Activated CD4-positive, CD25-positive, alpha-beta regulatory T cell treated with anti-CD3 and anti-CD28 coated beads, Interleukin-2, amount 50 U/mL, for 16 hours (primary cell): Measurements from ENCODE around the gene SLC30A7.

Experiments
- DNase-seq: peaks from one replicate; pipeline ENCODE4 v3.0.0-alpha.2; 2020; ENCODE audit warnings: low read depth, low spot score

The SLC30A7 gene

DNA sequence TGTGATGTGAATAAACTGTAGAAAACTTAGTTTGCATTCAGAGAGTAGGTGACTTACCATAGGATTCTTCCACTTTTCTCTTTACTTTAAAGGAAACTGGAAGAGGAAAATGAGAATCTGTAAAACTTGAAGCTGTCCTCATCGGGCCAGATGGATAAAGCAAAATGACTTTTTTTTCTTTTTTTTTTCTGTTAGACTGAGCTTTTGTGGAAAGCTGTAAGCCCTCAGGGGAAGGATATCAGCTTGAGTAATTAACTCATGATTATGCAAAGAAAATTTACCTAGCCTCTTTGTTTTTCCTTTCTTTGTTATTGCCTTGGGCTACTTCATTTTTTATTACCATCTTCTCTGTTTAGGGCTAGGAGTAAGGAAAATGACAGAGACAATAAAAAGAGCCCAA is 76.3 kb downstream of the SLC30A7 start:
- no peak for DNase-seq

DNA sequence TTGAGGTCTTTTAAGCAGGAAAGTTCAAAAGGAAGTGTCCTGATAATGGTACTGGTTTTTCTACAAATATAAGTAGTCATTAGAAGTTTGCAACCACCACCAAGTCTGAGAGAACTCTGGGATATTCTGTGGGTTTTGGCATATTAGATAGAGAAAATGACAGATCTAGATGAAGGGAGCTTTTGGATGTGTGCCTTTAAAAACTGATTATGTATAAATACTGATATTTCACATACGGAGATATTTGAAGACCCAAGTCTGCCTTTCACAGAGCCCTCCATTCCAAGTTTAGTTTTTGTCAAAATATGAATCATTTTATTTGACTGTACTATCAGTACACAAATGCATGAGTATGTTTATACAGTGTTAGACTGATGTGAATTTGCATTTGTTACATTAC is 81.0 kb downstream of the SLC30A7 start:
- no peak for DNase-seq

DNA sequence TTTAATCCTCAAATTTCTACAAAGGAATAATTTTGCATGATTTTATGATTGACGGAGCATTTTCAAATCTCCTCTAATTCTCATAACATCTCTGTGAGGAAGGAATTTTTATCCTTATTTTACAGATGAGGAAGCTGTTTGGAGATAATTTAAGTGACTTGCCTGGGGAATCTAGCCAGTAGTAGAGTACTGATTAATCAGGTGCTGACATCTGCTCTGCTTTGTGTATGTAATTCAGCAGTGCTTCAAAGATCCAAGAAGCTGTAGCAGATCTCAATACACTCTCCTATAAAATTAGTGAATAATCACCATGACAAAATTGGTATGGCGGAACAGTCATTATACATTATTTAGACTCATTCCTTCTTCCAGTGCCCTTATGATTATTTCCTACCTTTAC is 83.7 kb downstream of the SLC30A7 start:
- DNase-seq: no peak

DNA sequence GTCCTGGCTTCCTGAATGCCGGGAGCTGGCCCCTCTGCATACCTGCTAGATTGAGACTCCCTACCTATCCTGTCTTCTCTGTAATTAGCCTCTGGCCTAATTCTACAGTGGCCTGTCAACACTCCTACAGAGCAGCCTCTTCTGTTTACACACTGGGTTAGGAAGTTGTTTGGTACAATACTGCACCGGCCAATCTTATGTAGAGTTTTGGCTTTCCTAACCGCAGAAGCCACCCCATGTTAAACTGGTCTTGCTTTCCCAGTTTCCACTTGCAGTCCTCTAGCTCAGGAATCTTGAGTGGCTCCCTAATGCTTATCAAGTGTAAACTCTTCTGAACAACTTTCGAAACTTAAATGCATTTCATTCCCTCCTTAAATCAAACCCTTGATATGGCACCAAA is 86.9 kb downstream of the SLC30A7 start:
- no peak for DNase-seq

DNA sequence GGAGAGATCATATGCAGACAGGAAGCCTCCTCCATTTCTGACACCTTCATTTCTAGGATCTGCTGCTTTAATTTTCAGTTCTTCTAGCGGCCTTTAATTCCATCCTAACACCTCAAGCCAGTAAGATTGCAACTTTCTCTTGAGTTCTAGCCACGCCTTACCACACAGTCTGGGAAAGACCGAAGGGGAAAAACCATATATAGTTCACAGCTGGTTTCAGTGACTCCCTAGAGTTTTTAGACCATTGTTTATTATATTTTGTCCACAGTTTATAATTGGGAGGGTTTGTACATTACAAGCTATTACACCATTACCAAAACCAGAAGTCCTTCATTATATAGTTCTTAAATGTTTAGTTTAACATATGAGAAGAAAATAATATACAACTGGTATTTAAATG is 92.2 kb downstream of the SLC30A7 start:
- no peak for DNase-seq

DNA sequence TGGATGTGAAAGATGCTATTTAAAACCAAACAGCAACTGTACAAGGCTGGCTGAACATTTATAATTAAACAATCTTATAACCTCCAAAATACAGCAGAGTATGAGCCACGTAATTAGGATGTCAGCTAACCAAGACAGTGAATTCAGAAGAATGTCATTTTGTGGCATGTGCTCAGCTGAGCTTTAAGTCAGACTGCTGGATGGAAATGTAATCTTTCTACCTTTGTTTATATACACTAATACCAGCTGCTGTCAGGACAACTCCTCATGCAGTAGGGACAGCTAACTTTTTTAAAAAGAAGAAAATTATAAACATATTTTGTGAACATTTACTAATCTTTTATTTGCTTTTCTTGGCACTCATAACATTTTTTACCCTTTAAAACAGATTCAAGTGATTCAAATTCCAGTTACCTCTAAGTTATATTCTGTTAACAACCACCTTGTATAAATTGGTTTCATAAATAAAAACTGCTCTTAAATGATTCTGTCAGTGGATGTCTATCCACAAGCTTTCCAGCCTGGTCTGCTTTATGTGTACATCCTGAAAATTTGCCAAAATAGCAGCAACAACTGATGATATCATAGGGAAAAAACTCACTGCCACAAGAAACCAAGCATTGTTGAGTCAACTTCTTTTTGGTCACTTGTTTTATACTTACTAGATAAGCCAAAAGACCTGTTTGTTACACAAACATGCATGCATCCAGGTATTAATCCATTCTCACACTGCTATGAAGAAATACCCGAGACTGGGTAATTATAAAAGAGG is 93.6 kb downstream of the SLC30A7 start:
- DNase-seq: no peak

DNA sequence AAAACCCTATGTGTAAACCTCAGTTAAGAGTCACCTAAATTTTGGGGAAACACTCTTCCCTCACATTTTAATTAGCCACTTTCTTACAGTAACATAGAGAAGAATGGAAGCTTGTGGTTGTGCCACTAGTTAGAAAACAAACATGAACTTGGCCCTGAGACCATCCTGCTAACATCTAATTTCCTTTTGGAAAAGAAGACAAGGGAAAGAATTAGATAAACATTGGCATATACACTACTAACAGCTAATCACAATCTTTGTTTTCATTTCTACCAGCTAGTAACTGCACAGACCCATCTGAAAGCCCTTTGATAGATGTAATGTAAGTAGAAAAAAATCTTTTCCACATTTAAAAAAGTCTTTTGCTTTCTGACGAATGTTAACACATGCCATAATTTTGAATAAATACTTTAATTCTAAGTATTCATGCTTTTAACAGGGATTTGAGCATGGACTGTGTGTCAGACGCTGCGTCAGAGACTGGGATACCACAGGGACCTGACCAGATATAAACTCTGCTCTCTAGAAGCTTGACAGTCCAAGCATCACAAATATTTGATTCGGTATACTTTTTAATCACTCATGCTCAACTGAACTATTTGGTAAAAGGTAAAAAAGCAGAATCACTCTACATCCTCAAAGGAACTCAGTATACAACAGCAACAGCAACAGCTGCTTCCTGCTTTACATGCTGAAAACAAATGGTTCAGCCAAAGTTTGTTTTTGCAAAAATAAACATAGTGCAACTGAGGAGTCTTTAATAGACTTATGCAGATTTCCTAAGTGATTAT is 99.5 kb downstream of the SLC30A7 start:
- DNase-seq: no peak

DNA sequence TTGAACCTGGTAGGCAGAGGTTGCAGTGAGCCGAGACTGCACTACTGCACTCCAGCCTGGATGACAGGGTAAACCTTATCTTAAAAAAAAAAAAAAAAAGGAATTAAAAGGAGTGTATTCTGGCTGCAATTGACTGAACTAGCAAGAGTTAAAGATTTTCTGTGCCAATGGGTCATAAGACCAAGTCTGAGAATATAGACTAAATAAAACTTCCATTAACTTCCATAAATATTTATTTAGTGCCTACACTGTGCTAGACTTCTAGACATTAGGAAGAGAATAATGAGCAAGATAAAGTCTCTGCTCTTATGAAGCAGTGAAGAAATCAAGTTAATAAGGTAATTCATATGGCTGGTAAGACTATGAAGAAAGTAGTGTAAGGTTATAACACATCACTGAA is 102.5 kb downstream of the SLC30A7 start:
- no peak for DNase-seq

DNA sequence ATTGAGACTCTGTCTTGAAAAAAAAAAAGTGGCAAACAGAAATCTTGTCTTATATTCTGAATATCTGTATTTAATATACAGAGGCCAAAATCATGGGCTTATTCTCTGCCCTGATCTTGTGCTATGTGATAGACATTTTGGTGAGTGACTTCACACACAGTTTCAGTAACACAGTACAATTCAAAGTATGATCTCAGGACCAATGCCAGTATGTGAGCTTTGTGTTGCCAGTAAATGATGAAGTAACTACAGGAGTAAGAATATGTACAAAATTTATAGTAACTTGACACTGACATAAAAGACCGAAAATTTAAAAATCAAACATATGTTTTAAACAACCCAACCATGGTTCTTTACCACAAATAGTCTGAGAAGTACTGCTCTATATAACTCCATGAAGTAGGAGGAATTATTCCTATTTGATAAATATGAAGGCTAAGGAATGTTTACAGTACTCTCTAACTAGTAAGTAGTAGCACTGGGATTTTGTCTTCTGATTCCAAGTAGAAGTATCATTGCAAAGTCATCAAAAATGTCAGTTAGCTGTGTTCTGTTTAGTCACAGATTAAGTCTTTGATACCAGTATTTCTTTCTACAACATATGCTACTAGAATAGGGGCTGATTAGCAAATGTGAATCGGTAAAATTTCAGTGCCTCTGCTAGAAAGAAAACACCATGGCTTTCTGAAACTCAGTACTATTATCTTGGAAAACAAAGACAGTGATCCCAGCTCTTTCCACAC is 104.4 kb downstream of the SLC30A7 start:
- no peak for DNase-seq

DNA sequence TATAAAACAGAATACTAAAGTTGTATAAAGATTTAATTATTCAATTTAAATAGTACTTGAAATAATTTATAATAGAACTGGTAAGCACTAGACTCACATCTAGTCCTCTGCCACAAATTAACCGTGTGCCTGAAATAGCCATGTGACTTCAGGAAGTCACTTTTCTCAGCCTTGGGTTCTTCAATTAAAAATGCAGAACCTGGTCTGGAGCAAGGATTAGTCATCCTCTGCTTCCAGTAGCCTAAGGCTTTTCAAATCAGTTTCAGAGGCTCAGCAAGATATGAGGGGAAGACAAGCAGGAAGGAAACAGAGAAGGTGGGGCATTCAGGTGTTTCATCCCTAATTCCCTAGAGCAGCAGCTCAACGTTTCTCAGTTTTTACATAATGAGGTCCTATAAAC is 106.7 kb downstream of the SLC30A7 start:
- no peak for DNase-seq

DNA sequence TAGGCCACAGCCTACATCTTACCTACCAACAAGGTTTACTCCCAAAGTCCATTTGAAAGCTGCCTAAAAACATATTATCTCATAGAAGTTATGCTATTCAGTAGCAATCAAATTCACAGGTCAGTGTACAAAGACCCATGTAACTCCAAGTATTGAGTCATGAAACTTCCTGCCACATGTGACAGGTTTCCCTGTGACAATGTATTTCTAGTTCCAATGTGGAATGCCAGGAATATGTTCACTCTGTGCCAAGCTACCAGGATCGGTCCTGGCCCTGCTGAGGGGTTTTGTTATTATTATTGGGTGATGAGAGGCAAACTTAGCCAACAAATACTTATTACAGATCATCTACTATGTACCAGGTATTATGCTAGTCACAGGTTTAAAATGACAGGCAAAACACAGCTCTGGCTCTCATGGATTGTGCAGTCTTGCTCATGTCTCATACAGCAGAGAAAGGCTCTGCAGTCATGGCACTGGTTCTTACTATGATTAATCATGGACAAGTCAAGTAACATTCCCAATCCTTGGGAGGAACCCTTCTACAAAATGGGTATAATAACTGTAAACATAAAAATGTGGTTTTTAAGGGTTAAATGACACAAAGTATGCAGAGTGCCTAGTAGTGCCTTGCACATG is 107.2 kb downstream of the SLC30A7 start:
- no peak for DNase-seq

DNA sequence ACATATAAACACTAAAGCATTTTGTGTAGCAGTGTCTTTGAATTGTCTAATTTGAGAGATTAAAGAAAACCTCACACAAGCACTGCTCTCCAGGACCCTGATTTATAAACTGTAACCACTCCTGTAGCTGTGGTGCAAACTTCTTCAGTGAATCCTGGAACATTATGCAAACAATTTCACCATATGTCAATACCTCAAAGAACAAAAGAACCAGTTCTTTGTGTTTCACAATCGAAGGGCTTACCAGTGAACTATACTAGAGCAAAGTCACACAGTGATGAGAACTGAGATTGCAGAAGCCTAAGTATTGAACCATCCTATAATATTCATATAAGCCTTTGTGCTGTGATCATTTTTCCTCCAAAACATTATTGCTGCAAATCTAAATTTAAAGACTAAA is 108.2 kb downstream of the SLC30A7 start:
- no peak for DNase-seq

DNA sequence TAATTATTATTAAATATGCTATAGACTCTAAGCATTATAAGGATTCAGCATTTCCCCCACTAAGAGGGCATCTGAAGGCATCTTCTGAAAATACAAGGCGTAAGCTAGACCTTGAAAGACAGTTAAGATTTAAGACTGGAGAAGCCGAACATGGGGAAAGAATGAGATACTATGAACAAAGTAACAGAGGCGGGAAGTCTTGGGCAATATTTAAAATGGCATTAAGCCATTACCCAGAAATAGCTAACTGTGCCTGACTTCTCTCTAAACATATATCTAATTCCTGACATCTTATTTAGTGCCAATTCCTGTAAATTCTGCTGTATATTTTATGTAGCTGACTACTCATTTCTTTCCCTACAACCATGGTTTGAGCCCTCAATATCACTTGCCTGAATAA is 108.8 kb downstream of the SLC30A7 start:
- no peak for DNase-seq

DNA sequence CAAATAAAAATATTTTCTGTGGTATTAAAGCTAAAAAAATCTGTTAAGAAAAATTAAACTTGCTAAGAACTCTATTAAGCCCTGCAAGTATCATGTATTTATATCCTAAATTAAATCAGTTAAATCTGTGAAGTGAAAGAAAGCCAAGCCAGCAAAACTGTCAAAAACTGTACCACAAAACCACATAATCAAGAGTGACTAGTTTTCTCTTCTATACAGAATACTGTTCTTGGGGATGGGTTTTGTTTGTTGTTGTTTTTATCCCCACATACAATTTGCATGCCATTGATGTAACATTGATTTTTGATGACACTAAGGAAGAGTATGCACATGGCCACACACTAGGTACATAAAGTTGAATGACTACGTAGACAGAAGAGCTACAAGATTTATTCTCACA is 109.3 kb downstream of the SLC30A7 start:
- DNase-seq: no peak

DNA sequence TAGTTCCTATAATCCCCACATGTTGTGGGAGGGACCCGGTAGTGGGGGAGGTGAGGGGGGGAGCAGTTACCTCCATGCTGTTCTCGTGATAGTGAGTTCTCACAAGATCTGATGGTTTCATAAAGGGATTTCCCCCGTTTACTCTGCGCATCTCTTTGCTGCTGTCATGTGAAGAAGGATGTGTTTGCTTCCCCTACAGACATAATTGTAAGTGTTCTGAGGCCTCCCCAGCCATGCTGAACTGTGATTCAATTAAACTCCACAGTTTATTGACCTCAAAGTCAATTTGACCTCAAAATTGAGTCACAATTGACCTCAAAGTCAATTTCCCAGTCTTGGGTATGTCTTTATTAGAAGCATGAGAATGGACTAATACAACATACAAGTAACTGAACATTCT is 110.0 kb downstream of the SLC30A7 start:
- DNase-seq: no peak

DNA sequence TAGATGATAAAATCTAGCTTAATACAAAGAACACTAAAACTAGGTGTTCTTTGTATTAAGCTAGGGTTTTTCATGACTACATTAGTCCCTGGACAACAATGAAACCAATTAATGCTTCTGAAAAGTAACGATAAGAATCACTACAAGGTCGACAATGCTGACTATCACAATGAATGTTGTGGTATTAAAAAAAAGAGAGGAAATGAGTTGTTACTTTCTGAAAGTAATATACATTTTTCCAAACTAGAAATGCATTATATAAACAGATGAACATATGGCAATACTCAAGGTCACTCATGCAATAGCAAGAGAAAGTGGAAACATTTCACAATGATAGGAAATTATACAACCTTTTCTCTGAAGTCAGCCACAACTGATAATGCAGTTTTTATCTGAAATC is 110.7 kb downstream of the SLC30A7 start:
- no peak for DNase-seq

DNA sequence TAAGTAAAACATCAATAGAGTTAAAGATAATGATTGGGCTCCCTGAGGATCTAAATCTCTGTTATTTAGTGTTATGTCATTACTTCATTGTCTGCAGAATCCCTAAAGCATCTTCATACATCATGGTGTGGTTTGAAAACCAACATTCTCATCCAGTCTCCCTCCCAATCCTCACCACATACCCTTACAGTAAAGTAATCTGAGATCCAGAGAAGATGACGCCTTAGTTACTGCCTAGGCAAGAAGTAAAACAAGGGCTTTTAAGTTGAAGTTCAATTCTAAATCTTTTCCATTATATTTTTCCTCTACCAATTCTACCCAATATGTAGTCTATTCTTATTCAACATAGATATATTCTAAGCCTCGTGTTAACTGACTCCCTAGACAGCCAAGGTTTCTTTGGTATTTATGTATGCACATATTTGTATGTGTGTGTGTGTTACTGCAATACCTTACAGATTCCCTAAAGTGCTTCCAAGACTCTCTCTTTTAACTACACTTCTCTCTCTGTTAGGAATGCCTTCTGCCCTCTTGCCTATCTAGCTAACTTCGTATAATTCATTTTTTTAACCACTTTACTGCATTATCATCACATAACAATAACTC is 112.4 kb downstream of the SLC30A7 start:
- DNase-seq: no peak

DNA sequence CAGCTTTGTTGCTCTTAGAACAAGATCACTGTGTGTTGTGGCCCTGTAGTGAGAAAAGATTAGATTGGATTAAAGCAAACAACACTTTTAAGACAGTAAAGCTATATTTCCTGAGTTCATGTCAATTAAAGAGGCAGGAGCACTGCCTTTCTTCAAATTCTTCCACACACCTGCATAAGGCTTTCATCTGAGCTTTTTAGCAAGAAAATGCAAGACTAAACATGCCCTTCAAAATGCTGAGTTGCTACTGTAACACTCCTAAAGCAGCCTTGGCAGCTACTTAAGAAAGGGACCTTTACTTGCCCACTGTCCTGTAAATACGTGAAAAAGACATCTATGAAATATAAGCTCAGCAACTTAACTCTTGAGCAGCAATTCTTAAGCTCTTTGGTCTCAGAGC is 117.9 kb downstream of the SLC30A7 start:
- DNase-seq: no peak

DNA sequence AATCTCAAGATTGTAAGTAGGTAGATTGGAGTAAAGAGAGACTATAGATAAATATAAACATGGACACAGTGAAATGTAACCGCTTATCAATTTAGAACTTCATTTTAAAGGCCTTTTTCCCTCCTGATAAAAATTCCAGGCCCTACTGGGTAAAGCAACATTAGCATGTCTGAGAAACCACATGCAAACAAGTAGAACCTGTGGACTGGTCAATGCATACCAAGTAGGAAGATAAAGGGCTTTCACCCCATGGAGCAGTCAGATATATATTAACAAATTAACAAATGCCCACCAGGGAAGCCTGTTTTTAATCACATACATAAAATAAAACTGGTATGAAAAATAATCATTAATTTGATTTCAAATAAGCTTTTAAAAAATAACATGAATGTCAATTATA is 121.6 kb downstream of the SLC30A7 start:
- DNase-seq: no peak

DNA sequence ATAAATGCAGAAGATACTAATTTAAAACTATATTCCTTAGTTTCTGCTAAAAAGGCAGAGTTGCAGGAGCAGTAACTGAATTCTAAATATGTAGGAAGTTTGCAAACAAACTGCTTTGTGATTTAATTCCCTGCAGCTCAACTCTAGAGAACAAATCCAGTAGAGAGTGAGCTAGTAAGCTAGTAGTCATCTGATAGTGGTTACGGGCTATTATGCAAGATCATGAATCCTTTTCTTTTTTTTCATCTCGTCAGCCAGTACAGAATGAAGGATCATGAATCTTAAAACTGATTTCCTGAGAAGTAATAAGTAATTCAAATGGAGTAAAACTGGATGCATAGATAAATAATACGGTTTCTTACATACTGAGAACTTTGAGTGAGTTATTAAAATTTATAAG is 126.4 kb downstream of the SLC30A7 start:
- no peak for DNase-seq

DNA sequence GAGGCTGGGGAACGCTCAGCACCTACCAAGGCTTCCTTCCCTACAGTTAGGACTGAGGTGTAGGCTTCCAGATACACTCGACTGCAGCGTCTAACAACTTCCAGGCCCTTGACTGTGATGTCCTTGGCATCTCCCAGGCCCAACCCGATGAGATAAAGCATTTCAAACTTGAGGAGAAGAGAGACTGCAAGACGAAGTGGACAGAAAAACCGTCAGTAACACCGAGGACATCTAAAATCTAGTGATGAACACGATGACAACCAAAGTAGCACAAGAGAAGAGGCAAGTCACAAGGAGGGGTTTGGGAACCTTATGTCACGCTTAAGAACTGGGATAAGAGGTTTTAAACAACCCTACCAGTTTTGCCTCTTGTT is 129.4 kb downstream of the SLC30A7 start:
- DNase-seq: no peak
